GM18873 (cell line): ENCODE measurements around the gene MPP2.
"Not testable (repeated sequence)": the region's sequence is repeated elsewhere in the genome, so short reads cannot be mapped to it uniquely, and the experiment has no call there.

Experiments used
- ATAC-seq: cut with Tn5 transposase; IDR thresholded peaks from one replicate; pipeline ENCODE4 v1.9.1; 2021; ENCODE audit warnings: mild to moderate bottlenecking, moderate library complexity, moderate number of reproducible peaks; ENCODE audit not compliant: unreplicated experiment, low FRiP score

Gene MPP2

GRCh38 chr17:43877451-43878155 lies 29.7 kb downstream of the MPP2 start:
- ATAC-seq, result no peak

GRCh38 chr17:43877031-43877430 lies 30.3 kb downstream of the MPP2 start:
- ATAC-seq, result no peak

- no peak for ATAC-seq
These were observed 31.7 kb downstream of the MPP2 start for GRCh38 chr17:43875476-43876147.

- no peak for ATAC-seq
These were observed 33.0 kb downstream of the MPP2 start for GRCh38 chr17:43874293-43874692.

- ATAC-seq, result no peak
These were observed 33.5 kb downstream of the MPP2 start for GRCh38 chr17:43873815-43874214.

GRCh38 chr17:43873091-43873490 lies 34.2 kb downstream of the MPP2 start:
- ATAC-seq, result no peak

GRCh38 chr17:43871946-43872690 lies 35.2 kb downstream of the MPP2 start:
- ATAC-seq, result no peak

GRCh38 chr17:43869031-43869430 lies 38.3 kb downstream of the MPP2 start:
- not testable (repeated sequence) for ATAC-seq

GRCh38 chr17:43868226-43868994 lies 38.9 kb downstream of the MPP2 start:
- no peak for ATAC-seq

- no peak for ATAC-seq
These were observed 43.0 kb downstream of the MPP2 start for GRCh38 chr17:43864161-43864984.

- ATAC-seq, result no peak
These were observed 45.4 kb downstream of the MPP2 start for GRCh38 chr17:43861960-43862359.

- ATAC-seq, result no peak
These were observed 46.3 kb downstream of the MPP2 start for GRCh38 chr17:43860927-43861622.

- no peak for ATAC-seq
These were observed 47.1 kb downstream of the MPP2 start for GRCh38 chr17:43860077-43860725.

GRCh38 chr17:43857957-43858600 lies 49.3 kb downstream of the MPP2 start:
- ATAC-seq, result no peak

GRCh38 chr17:43857141-43857540 lies 50.2 kb downstream of the MPP2 start:
- no peak for ATAC-seq

GRCh38 chr17:43856141-43856540 lies 51.2 kb downstream of the MPP2 start:
- ATAC-seq, result no peak

GRCh38 chr17:43855061-43855460 lies 52.3 kb downstream of the MPP2 start:
- no peak for ATAC-seq

- ATAC-seq, result no peak
These were observed 52.8 kb downstream of the MPP2 start for GRCh38 chr17:43854498-43854897.
